B cell (primary cell): ENCODE data around the gene NUMB. TPM values are rescaled to one million over a fixed set of nuclear protein-coding genes. Genes with fewer than 3 reads are reported as not detected.

Source experiments
- ATAC-seq: fragments of 200-7000 bp; cut with Tn5 transposase; one replicate; pipeline ENCODE4 v1.10.0; 2021; ENCODE audit warnings: low read depth, mild to moderate bottlenecking, moderate number of reproducible peaks, moderate library complexity
- CTCF ChIA-PET: fragments of 350-600 bp; sonication (Branson Sonifier 250); formaldehyde crosslinking; loops from one replicate; lab custom pipeline; 2021; ENCODE audit warnings: antibody characterized with exemption, inconsistent platforms; lab: Charles Lee
- POLR2A ChIA-PET: fragments of 350-600 bp; sonication (Branson Sonifier 250); formaldehyde crosslinking; loops from one replicate; lab custom pipeline; 2021; ENCODE audit warnings: antibody characterized with exemption; lab: Charles Lee
- DNase-seq: peaks from one replicate; pipeline ENCODE4 v3.0.0; 2013
- H2AFZ ChIP-seq: 2 replicates; pipeline ENCODE4 v1.6.1; 2012; ENCODE audit warnings: mild to moderate bottlenecking, low read depth, low read length; ENCODE audit not compliant: insufficient read depth, poor library complexity, severe bottlenecking
- H3K27ac ChIP-seq, 2 donors: 1 replicate in 1 of 2; 2 replicates in 1 of 2; pipeline ENCODE4 v1.5.1; 2012 to 2013; ENCODE audit warnings: low read length in 2 of 2, mild to moderate bottlenecking in 2 of 2, moderate library complexity in 1 of 2
- H3K27me3 ChIP-seq, 4 experiments: fragments of 200-600 bp in 1 of 4; sonication (generic) in 1 of 4; replicated peaks in 1 of 4; 1 replicate in 2 of 4; 2 replicates in 2 of 4; pipeline versions ENCODE4 v1.6.1 to v1.7.0; 2013 to 2016; ENCODE audit warnings: low read length in 3 of 4, mild to moderate bottlenecking in 2 of 4, mixed read lengths in 1 of 4, moderate library complexity in 1 of 4; ENCODE audit not compliant: insufficient read depth in 4 of 4, control insufficient read depth in 3 of 4; ENCODE audit errors: control extremely low read depth in 1 of 4
- H3K36me3 ChIP-seq, 2 experiments: replicated peaks in 1 of 2; 1 replicate in 1 of 2; 2 replicates in 1 of 2; pipeline versions ENCODE4 v1.6.1 to v1.7.1; 2013; ENCODE audit warnings: low read length in 1 of 2; ENCODE audit not compliant: insufficient read depth in 2 of 2, control insufficient read depth in 1 of 2; ENCODE audit errors: control extremely low read depth in 1 of 2, extremely low read depth in 1 of 2
- H3K4me1 ChIP-seq, 2 donors: fragments of 200-600 bp in 1 of 2; sonication (generic) in 1 of 2; 1 replicate in 1 of 2; 2 replicates in 1 of 2; pipeline versions ENCODE4 v1.5.1 to v1.6.1; 2013 to 2017; ENCODE audit warnings: low read length in 2 of 2; ENCODE audit not compliant: control insufficient read depth in 2 of 2, insufficient read depth in 2 of 2
- H3K4me2 ChIP-seq: replicated peaks from 2 replicates; pipeline ENCODE3; 2012; ENCODE audit warnings: mild to moderate bottlenecking, low read depth, low read length; ENCODE audit not compliant: poor library complexity, severe bottlenecking
- H3K4me3 ChIP-seq, 5 experiments: fragments of 200-600 bp in 1 of 5; sonication (generic) in 1 of 5; 1 replicate in 3 of 5; 2 replicates in 2 of 5; pipeline versions ENCODE4 v1.5.1 to v1.7.0; 2011 to 2016; ENCODE audit warnings: low read length in 4 of 5, mild to moderate bottlenecking in 4 of 5, low read depth in 2 of 5, control low read depth in 1 of 5, moderate library complexity in 1 of 5; ENCODE audit not compliant: insufficient read depth in 1 of 5; ENCODE audit errors: control extremely low read depth in 1 of 5, extremely low read depth in 1 of 5
- H3K79me2 ChIP-seq: fragments of 200-600 bp; sonication (generic); one replicate; pipeline ENCODE4 v1.6.0; 2016; ENCODE audit warnings: low read length; ENCODE audit not compliant: control insufficient read depth, insufficient read depth
- H3K9ac ChIP-seq: fragments of 200-600 bp; sonication (generic); 2 replicates; pipeline ENCODE4 v1.6.1; 2017; ENCODE audit warnings: mild to moderate bottlenecking, low read length, moderate library complexity
- H3K9me3 ChIP-seq, 3 donors: one replicate each; pipeline versions ENCODE4 v1.6.1 to v1.7.1; 2013; ENCODE audit warnings: low read length in 2 of 3; ENCODE audit not compliant: control insufficient read depth in 2 of 3, insufficient read depth in 1 of 3; ENCODE audit errors: control extremely low read depth in 1 of 3
- H4K20me1 ChIP-seq: 2 replicates; pipeline ENCODE4 v1.6.0; 2012; ENCODE audit warnings: mild to moderate bottlenecking, low read length; ENCODE audit not compliant: insufficient read depth, control insufficient read depth, poor library complexity, severe bottlenecking
- H3K27ac Mint-ChIP-seq: one replicate; pipeline ENCODE4 v1.8.0; 2021; ENCODE audit warnings: mixed read lengths
- H3K27me3 Mint-ChIP-seq: one replicate; pipeline ENCODE4 v1.8.0; 2021; ENCODE audit warnings: mixed read lengths
- H3K4me1 Mint-ChIP-seq: one replicate; pipeline ENCODE4 v1.8.0; 2021; ENCODE audit warnings: mixed read lengths
- H3K4me3 Mint-ChIP-seq: one replicate; pipeline ENCODE4 v1.8.0; 2021; ENCODE audit warnings: mixed read lengths
- H3K9me3 Mint-ChIP-seq: one replicate; pipeline ENCODE4 v1.8.0; 2022; ENCODE audit warnings: mixed read lengths; ENCODE audit not compliant: insufficient read depth
- EZH2 ChIP-seq: IDR thresholded peaks from 2 replicates; pipeline ENCODE4 v1.6.1; 2012; ENCODE audit warnings: borderline replicate concordance, low read depth, mild to moderate bottlenecking, moderate library complexity, low read length; ENCODE audit not compliant: insufficient read depth, poor library complexity, severe bottlenecking
- WGBS: methylation state at CpG from one replicate; pipeline ENCODE4 v1.1.5; 2013; ENCODE audit warnings: missing lambda C conversion rate; ENCODE audit not compliant: insufficient coverage; 5-methylcytosine and 5-hydroxymethylcytosine counted together
- intact Hi-C: fragments of 100-400 bp; cut with micrococcal nuclease; formaldehyde crosslinking; loops from one replicate; pipeline ENCODE4 v1.10.0; 2022
- polyA plus RNA-seq: library from polyadenylated mRNA; depleted of rRNA; stranded (reverse); fragments of >200 nt; gene quantifications from 2 replicates; pipeline ENCODE4 v1.2.3, GENCODE V29; 2012
- total RNA-seq, 2 donors: library from RNA; stranded (reverse); fragments of 120-200 nt in 1 of 2; gene quantifications; 1 replicate in 1 of 2; 2 replicates in 1 of 2; pipeline versions ENCODE4 v1.2.3 to v1.2.4, GENCODE V29; 2013 to 2022
- TF ChIP-seq, protein P1 (sequence below): fragments of 200-600 bp; IDR thresholded peaks from one replicate; pipeline ENCODE4 v1.8.0; 2022; ENCODE audit warnings: antibody characterized with exemption, mild to moderate bottlenecking

Gene NUMB
- total and polyA plus RNA-seq, 2 donors (not counting 1 experiment from before 2014, with no cell fraction given), result 63.4 to 102 TPM

- Mint-ChIP-seq H3K27me3 (no peaks in the 10 kb centered on the region), H3K27ac (no peak overlapping the region), H3K9me3 (no peaks in the 10 kb centered on the region), H3K4me1 (peaks cover 3% of the 10 kb centered on the region), H3K4me3 (no peak overlapping the region)
- Histone ChIP-seq H3K27ac (no peak overlapping the region), H3K36me3 (no peaks in the 10 kb centered on the region), H3K79me2 (no peaks in the 10 kb centered on the region), H3K9ac (no peak overlapping the region), H3K27me3 (no peaks in the 10 kb centered on the region), H3K4me3 (no peak overlapping the region), H3K4me2 (no peak overlapping the region), H4K20me1 (no peaks in the 10 kb centered on the region), H3K9me3 (no peaks in the 10 kb centered on the region), H3K4me1 (peaks cover 0 to 2% of the 10 kb centered on the region in 2 donors), H2AFZ (no peak overlapping the region)
- DNase-seq (no peak), ATAC-seq (no peak)
- intact Hi-C loops, result no loop called here
- WGBS, result 100% methylated on average over 1 of the region's 4 CpGs
- ChIA-PET POLR2A (interaction anchor here (0.6 to 0.7 kb wide), 2 partner anchors 100 to 233 kb away, joined by 6 to 11 read pairs; no protein-coding TSS in a partner anchor), CTCF (interaction anchor here (0.6 to 17.4 kb wide), 6 partner anchors 9 to 966 kb away, joined by 3 to 470 read pairs (median 6); no protein-coding TSS in a partner anchor)
- no peak for TF ChIP-seq EZH2
- TF ChIP-seq, protein P1, sequence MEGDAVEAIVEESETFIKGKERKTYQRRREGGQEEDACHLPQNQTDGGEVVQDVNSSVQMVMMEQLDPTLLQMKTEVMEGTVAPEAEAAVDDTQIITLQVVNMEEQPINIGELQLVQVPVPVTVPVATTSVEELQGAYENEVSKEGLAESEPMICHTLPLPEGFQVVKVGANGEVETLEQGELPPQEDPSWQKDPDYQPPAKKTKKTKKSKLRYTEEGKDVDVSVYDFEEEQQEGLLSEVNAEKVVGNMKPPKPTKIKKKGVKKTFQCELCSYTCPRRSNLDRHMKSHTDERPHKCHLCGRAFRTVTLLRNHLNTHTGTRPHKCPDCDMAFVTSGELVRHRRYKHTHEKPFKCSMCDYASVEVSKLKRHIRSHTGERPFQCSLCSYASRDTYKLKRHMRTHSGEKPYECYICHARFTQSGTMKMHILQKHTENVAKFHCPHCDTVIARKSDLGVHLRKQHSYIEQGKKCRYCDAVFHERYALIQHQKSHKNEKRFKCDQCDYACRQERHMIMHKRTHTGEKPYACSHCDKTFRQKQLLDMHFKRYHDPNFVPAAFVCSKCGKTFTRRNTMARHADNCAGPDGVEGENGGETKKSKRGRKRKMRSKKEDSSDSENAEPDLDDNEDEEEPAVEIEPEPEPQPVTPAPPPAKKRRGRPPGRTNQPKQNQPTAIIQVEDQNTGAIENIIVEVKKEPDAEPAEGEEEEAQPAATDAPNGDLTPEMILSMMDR, result no peak
Measured at GRCh38 chr14:73474952-73475351, 16.6 kb upstream of the NUMB start.
